Measurements from ENCODE around the gene KCNH3.

GRCh38 chr12:49568442-49569162 lies 29.8 kb downstream of the KCNH3 start:
- no peak for TF ChIP-seq POLR2AphosphoS5 (IDR thresholded peaks at IDR 0.05; ENCODE audit: low read depth)
- TF ChIP-seq, protein P1, sequence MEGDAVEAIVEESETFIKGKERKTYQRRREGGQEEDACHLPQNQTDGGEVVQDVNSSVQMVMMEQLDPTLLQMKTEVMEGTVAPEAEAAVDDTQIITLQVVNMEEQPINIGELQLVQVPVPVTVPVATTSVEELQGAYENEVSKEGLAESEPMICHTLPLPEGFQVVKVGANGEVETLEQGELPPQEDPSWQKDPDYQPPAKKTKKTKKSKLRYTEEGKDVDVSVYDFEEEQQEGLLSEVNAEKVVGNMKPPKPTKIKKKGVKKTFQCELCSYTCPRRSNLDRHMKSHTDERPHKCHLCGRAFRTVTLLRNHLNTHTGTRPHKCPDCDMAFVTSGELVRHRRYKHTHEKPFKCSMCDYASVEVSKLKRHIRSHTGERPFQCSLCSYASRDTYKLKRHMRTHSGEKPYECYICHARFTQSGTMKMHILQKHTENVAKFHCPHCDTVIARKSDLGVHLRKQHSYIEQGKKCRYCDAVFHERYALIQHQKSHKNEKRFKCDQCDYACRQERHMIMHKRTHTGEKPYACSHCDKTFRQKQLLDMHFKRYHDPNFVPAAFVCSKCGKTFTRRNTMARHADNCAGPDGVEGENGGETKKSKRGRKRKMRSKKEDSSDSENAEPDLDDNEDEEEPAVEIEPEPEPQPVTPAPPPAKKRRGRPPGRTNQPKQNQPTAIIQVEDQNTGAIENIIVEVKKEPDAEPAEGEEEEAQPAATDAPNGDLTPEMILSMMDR (conservative IDR thresholded peaks at IDR 0.05; ENCODE audit: low read depth in 2 of 2), result no peak
- no peak for TF ChIP-seq EZH2phosphoT487 (IDR thresholded peaks at IDR 0.05; ENCODE audit: unreplicated experiment)
- no peak for TF ChIP-seq ZNF114 (CRISPR knock-in tag; IDR thresholded peaks at IDR 0.05)
- no peak for TF ChIP-seq CREB1 (CRISPR knock-in tag; IDR thresholded peaks at IDR 0.05; ENCODE audit: low read depth)
- TF ChIP-seq REST (IDR thresholded peaks at IDR 0.05; ENCODE audit: unreplicated experiment), result no peak
- no peak for TF ChIP-seq JUNB (IDR thresholded peaks at IDR 0.05; ENCODE audit: unreplicated experiment)
- TF ChIP-seq EZH2 (IDR thresholded peaks at IDR 0.05; ENCODE audit: low read depth, unreplicated experiment), result no peak
- no peak for TF ChIP-seq NANOG (IDR thresholded peaks at IDR 0.05; ENCODE audit: borderline replicate concordance)
- no peak for TF ChIP-seq ZNF331 (CRISPR knock-in tag; IDR thresholded peaks at IDR 0.05; ENCODE audit: low read depth)
- TF ChIP-seq, protein P2, sequence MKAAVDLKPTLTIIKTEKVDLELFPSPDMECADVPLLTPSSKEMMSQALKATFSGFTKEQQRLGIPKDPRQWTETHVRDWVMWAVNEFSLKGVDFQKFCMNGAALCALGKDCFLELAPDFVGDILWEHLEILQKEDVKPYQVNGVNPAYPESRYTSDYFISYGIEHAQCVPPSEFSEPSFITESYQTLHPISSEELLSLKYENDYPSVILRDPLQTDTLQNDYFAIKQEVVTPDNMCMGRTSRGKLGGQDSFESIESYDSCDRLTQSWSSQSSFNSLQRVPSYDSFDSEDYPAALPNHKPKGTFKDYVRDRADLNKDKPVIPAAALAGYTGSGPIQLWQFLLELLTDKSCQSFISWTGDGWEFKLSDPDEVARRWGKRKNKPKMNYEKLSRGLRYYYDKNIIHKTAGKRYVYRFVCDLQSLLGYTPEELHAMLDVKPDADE (IDR thresholded peaks at IDR 0.05), result no peak
- TF ChIP-seq STAT1 (IDR thresholded peaks at IDR 0.05; ENCODE audit: unreplicated experiment), result no peak

Measured in GM23338 (cell line).